ENCODE data around the gene RPS24.

RPS24 gene

GRCh38 chr10:78023741-78024140 is 9.9 kb upstream of the RPS24 start:
- no peaks in the 10 kb centered on the region for H3F3A ChIP-seq (ENCODE audit: insufficient read depth)
- H3K4me2 ChIP-seq (ENCODE audit: low read depth, low read length, poor library complexity, severe bottlenecking), result no peak overlapping the region
- H3K4me3 ChIP-seq (ENCODE audit: insufficient read depth, low read length, poor library complexity, severe bottlenecking), result no peak overlapping the region
- no peak overlapping the region for H3K9ac ChIP-seq (ENCODE audit: low read length)
- no peaks in the 10 kb centered on the region for H3K9me2 ChIP-seq (replicated peaks; ENCODE audit: insufficient read depth, low read length)
- H4K20me1 ChIP-seq (ENCODE audit: low read depth, low read length), result no peaks in the 10 kb centered on the region
- H3K27ac ChIP-seq (ENCODE audit: low read depth, low read length), result no peak overlapping the region
- peaks cover 30% of the 10 kb centered on the region; the same call in 1 of the 2 replicates for H3K36me3 ChIP-seq (ENCODE audit: low read length)
- H2AFZ ChIP-seq (ENCODE audit: low read depth, low read length, severe bottlenecking), result no peak overlapping the region
- H3K27me3 ChIP-seq (ENCODE audit: low read length), result no peaks in the 10 kb centered on the region
- H3K9me3 ChIP-seq (ENCODE audit: insufficient read depth, low read length), result no peaks in the 10 kb centered on the region
- TF ChIP-seq CTCF (IDR thresholded peaks at IDR 0.05; ENCODE audit: insufficient read depth, low read length, poor library complexity, severe bottlenecking), result no peak
- peaks cover 23% of the 10 kb centered on the region for H3K79me2 ChIP-seq (ENCODE audit: insufficient read depth, low read length)

- Histone ChIP-seq H2AFZ (ENCODE audit: low read depth, low read length, severe bottlenecking) (no peak overlapping the region), H4K20me1 (ENCODE audit: low read depth, low read length) (no peaks in the 10 kb centered on the region), H3K27ac (ENCODE audit: low read depth, low read length) (no peak overlapping the region), H3K79me2 (ENCODE audit: insufficient read depth, low read length) (peaks cover 29% of the 10 kb centered on the region), H3K27me3 (ENCODE audit: low read length) (no peaks in the 10 kb centered on the region), H3F3A (ENCODE audit: insufficient read depth) (no peaks in the 10 kb centered on the region), H3K9ac (ENCODE audit: low read length) (no peak overlapping the region), H3K9me2 (replicated peaks; ENCODE audit: insufficient read depth, low read length) (no peaks in the 10 kb centered on the region), H3K4me3 (ENCODE audit: insufficient read depth, low read length, poor library complexity, severe bottlenecking) (no peak overlapping the region), H3K36me3 (ENCODE audit: low read length) (peaks cover 27% of the 10 kb centered on the region; the same call in 1 of the 2 replicates), H3K4me2 (ENCODE audit: low read depth, low read length, poor library complexity, severe bottlenecking) (no peak overlapping the region), H3K9me3 (ENCODE audit: insufficient read depth, low read length) (no peaks in the 10 kb centered on the region)
- no peak for TF ChIP-seq EZH2phosphoT487 (conservative IDR thresholded peaks at IDR 0.05; ENCODE audit: low read length)
- no peak for TF ChIP-seq CTCF (IDR thresholded peaks at IDR 0.05; ENCODE audit: insufficient read depth, low read length, poor library complexity, severe bottlenecking)
Measured at GRCh38 chr10:78025685-78026364, 7.8 kb upstream of the RPS24 start.

GRCh38 chr10:78028438-78029268 is 5.0 kb upstream of the RPS24 start:
- Histone ChIP-seq H3K27me3 (ENCODE audit: low read length) (no peaks in the 10 kb centered on the region), H3F3A (ENCODE audit: insufficient read depth) (no peaks in the 10 kb centered on the region), H3K9me3 (ENCODE audit: insufficient read depth, low read length) (no peaks in the 10 kb centered on the region), H3K79me2 (ENCODE audit: insufficient read depth, low read length) (peaks cover 29% of the 10 kb centered on the region), H2AFZ (ENCODE audit: low read depth, low read length, severe bottlenecking) (peak overlapping the region; percentile 78), H3K4me3 (ENCODE audit: insufficient read depth, low read length, poor library complexity, severe bottlenecking) (peak overlapping the region; percentile 98), H3K36me3 (ENCODE audit: low read length) (peaks cover 15% of the 10 kb centered on the region; the same call in 1 of the 2 replicates), H3K9me2 (replicated peaks; ENCODE audit: insufficient read depth, low read length) (no peaks in the 10 kb centered on the region), H3K27ac (ENCODE audit: low read depth, low read length) (peak overlapping the region; percentile 51), H3K9ac (ENCODE audit: low read length) (peak overlapping the region; percentile 98), H3K4me2 (ENCODE audit: low read depth, low read length, poor library complexity, severe bottlenecking) (peak overlapping the region; percentile 84), H4K20me1 (ENCODE audit: low read depth, low read length) (no peaks in the 10 kb centered on the region)
- no peak for TF ChIP-seq EZH2phosphoT487 (conservative IDR thresholded peaks at IDR 0.05; ENCODE audit: low read length)
